Endothelial cell of umbilical vein (primary cell): ENCODE measurements around the gene FUBP3. TPM values are rescaled to one million over a fixed set of nuclear protein-coding genes. Genes with fewer than 3 reads are reported as not detected.

Experiments used
- BruUV-seq: library from RNA; stranded (reverse); fragments of 400-500 nt; replicated peaks from 2 replicates; lab custom pipeline; 2021; lab: Mats Ljungman, UMichigan
- CTCF ChIA-PET: fragments of 300-600, 350-600 bp; sonication (Branson Sonifier 250); formaldehyde crosslinking; loops from one replicate; lab custom pipeline; 2021; ENCODE audit warnings: antibody characterized with exemption, inconsistent platforms; lab: Charles Lee
- POLR2A ChIA-PET: fragments of 300-600, 350-600 bp; sonication (Branson Sonifier 250); formaldehyde crosslinking; loops from one replicate; lab custom pipeline; 2021; ENCODE audit warnings: antibody characterized with exemption, inconsistent platforms; lab: Charles Lee
- DNase-seq: peaks from one replicate; pipeline ENCODE4 v3.0.0-alpha.2; 2011; ENCODE audit warnings: low read depth, low spot score
- FAIRE-seq: peaks from 2 replicates; lab custom pipeline; 2011; peaks lifted over from hg19 to GRCh38; lab: Jason Lieb, UNC
- H2AFZ ChIP-seq: 2 replicates; pipeline ENCODE4 v1.6.0; 2012; ENCODE audit warnings: low read depth, low read length, control low read depth, inconsistent platforms
- H3K27ac ChIP-seq: 2 replicates; pipeline ENCODE4 v1.5.1; 2011; ENCODE audit warnings: low read depth, mild to moderate bottlenecking, control low read depth, low read length, moderate library complexity; ENCODE audit not compliant: insufficient read depth
- H3K27me3 ChIP-seq, 2 experiments: 2 replicates each; pipeline versions ENCODE4 v1.6.0 to v1.6.1; 2011; ENCODE audit warnings: low read length in 2 of 2, mixed read lengths in 1 of 2; ENCODE audit not compliant: control insufficient read depth in 2 of 2, insufficient read depth in 2 of 2
- H3K36me3 ChIP-seq, 2 experiments: 2 replicates in 1 of 2; 3 replicates in 1 of 2; pipeline ENCODE4 v1.5.1; 2011; ENCODE audit warnings: low read length in 2 of 2, mild to moderate bottlenecking in 1 of 2, moderate library complexity in 1 of 2; ENCODE audit not compliant: control insufficient read depth in 2 of 2, insufficient read depth in 2 of 2; ENCODE audit errors: extremely low read depth in 1 of 2
- H3K4me1 ChIP-seq: 3 replicates; pipeline ENCODE4 v1.5.1; 2011; ENCODE audit warnings: mild to moderate bottlenecking, low read length; ENCODE audit not compliant: control insufficient read depth, insufficient read depth; ENCODE audit errors: extremely low read depth
- H3K4me2 ChIP-seq: 2 replicates; pipeline ENCODE4 v1.6.1; 2011; ENCODE audit warnings: low read length, control low read depth, mixed read lengths; ENCODE audit not compliant: insufficient read depth
- H3K4me3 ChIP-seq, 3 experiments: fragments of 200-600 bp in 1 of 3; sonication (generic), shearing (Covaris generic) in 1 of 3; replicated peaks in 1 of 3; 2 replicates each; pipeline ENCODE4 v1.5.1; 2011 to 2016; ENCODE audit warnings: control low read depth in 3 of 3, low read length in 3 of 3, mild to moderate bottlenecking in 2 of 3, inconsistent platforms in 1 of 3, low read depth in 1 of 3, moderate library complexity in 1 of 3; ENCODE audit not compliant: insufficient read depth in 1 of 3
- H3K79me2 ChIP-seq: 2 replicates; pipeline ENCODE4 v1.6.0; 2012; ENCODE audit warnings: low read length, inconsistent platforms; ENCODE audit not compliant: control insufficient read depth, insufficient read depth
- H3K9ac ChIP-seq: replicated peaks from 2 replicates; pipeline ENCODE3; 2011; ENCODE audit warnings: low read length, control low read depth; ENCODE audit not compliant: insufficient read depth; ENCODE audit errors: extremely low read depth
- H3K9me1 ChIP-seq: replicated peaks from 3 replicates; pipeline ENCODE4 v1.6.0; 2011; ENCODE audit warnings: mild to moderate bottlenecking, low read length; ENCODE audit not compliant: control insufficient read depth, insufficient read depth; ENCODE audit errors: extremely low read depth
- H3K9me3 ChIP-seq: replicated peaks from 2 replicates; pipeline ENCODE4 v1.5.1; 2012; ENCODE audit warnings: low read length, inconsistent platforms; ENCODE audit not compliant: control insufficient read depth, insufficient read depth
- H4K20me1 ChIP-seq: replicated peaks from 2 replicates; pipeline ENCODE3; 2011; ENCODE audit warnings: mild to moderate bottlenecking, low read length; ENCODE audit not compliant: control insufficient read depth, insufficient read depth; ENCODE audit errors: extremely low read depth
- EZH2 ChIP-seq: IDR thresholded peaks from 2 replicates; pipeline ENCODE4 v1.6.1; 2012; ENCODE audit warnings: borderline replicate concordance, low read depth, mild to moderate bottlenecking, moderate library complexity, low read length, inconsistent platforms; ENCODE audit not compliant: severe bottlenecking
- FOS ChIP-seq: IDR thresholded peaks from 2 replicates; pipeline ENCODE4 v1.6.1; 2011; ENCODE audit warnings: mild to moderate bottlenecking, low read length, moderate library complexity, borderline replicate concordance; ENCODE audit not compliant: insufficient read depth
- GATA2 ChIP-seq: IDR thresholded peaks from 2 replicates; pipeline ENCODE4 v1.7.0; 2011; ENCODE audit warnings: low read depth, mild to moderate bottlenecking, moderate library complexity, mixed read lengths, low read length; ENCODE audit not compliant: insufficient read length, insufficient read depth
- JUN ChIP-seq: IDR thresholded peaks from 2 replicates; pipeline ENCODE4 v1.6.1; 2011; ENCODE audit warnings: borderline replicate concordance, low read depth; ENCODE audit not compliant: insufficient read length, insufficient read depth
- MAX ChIP-seq: IDR thresholded peaks from 2 replicates; pipeline ENCODE4 v1.6.1; 2011; ENCODE audit not compliant: insufficient read depth, insufficient read length
- MYC ChIP-seq: IDR thresholded peaks from one replicate; pipeline ENCODE4 v1.6.1; 2011; ENCODE audit warnings: mild to moderate bottlenecking, low read depth, low read length
- POLR2A ChIP-seq: IDR thresholded peaks from 2 replicates; pipeline ENCODE4 v1.6.1; 2012; ENCODE audit warnings: low read depth, mild to moderate bottlenecking, control low read depth, low read length
- POLR2AphosphoS5 ChIP-seq: IDR thresholded peaks from 2 replicates; pipeline ENCODE4 v1.6.1; 2012; ENCODE audit warnings: low read depth, mild to moderate bottlenecking, control low read depth, low read length, moderate library complexity; ENCODE audit not compliant: insufficient read depth
- dilution Hi-C: fragments of 300-500 bp; cut with MboI; formaldehyde crosslinking; loops from one replicate; pipeline ENCODE4 v1.15.0; 2019; ENCODE audit warnings: low sequenced_read_pairs; ENCODE audit not compliant: extremely low pct_ligation_motif_present
- intact Hi-C: fragments of 100-400 bp; cut with micrococcal nuclease; formaldehyde crosslinking; loops from one replicate; pipeline ENCODE4 v1.10.0; 2022
- polyA plus RNA-seq, 4 experiments: library from polyadenylated mRNA; depleted of rRNA in 3 of 4; stranded (reverse) in 3 of 4; unstranded in 1 of 4; fragments of >200 nt; gene quantifications; 2 replicates each; pipeline versions ENCODE4 v1.2.1 to v1.2.3, GENCODE V29; 2011 to 2012; ENCODE audit warnings: missing spikeins in 1 of 4
- total RNA-seq: library from RNA; stranded (reverse); gene quantifications from 2 replicates; pipeline ENCODE4 v1.2.3, GENCODE V29; 2021
- TF ChIP-seq, protein P1 (sequence below), 2 donors: IDR thresholded peaks; 1 replicate in 1 of 2; 2 replicates in 1 of 2; pipeline ENCODE4 v1.5.1; 2011; ENCODE audit warnings: low read length in 2 of 2, mild to moderate bottlenecking in 2 of 2, moderate library complexity in 2 of 2, control low read depth in 1 of 2, inconsistent platforms in 1 of 2, low read depth in 1 of 2; ENCODE audit not compliant: insufficient read depth in 1 of 2; ENCODE audit errors: extremely low read depth in 1 of 2

Gene FUBP3
- total and polyA plus RNA-seq, 2 donors (not counting 3 experiments of a cell fraction or from before 2014, with no cell fraction given), result 19.4 to 50.9 TPM

GRCh38 chr9:130543368-130543767, 36.0 kb upstream of the FUBP3 start:
- no peak overlapping the region for H3K4me2 ChIP-seq
- no peak for DNase-seq
- FAIRE-seq, result no peak
- dilution Hi-C loops (no loop called here), intact Hi-C loops (no loop called here)
- no peaks in the 10 kb centered on the region for H3K79me2 ChIP-seq
- H3K9me3 ChIP-seq, result no peaks in the 10 kb centered on the region
- no peak overlapping the region for H3K27ac ChIP-seq
- peaks cover under 1% of the 10 kb centered on the region for H3K4me1 ChIP-seq
- no peaks in the 10 kb centered on the region for H4K20me1 ChIP-seq
- no peak overlapping the region for H3K9ac ChIP-seq
- H3K27me3 ChIP-seq, result peaks cover 6 to 7% of the 10 kb centered on the region in 2 experiments
- ChIA-PET POLR2A (no interaction called here), CTCF (no interaction called here)
- BruUV-seq, result no TSS peak
- H2AFZ ChIP-seq, result no peak overlapping the region
- H3K36me3 ChIP-seq, result no peaks in the 10 kb centered on the region
- no peaks in the 10 kb centered on the region for H3K9me1 ChIP-seq
- no peak overlapping the region for H3K4me3 ChIP-seq
- TF ChIP-seq, protein P1, sequence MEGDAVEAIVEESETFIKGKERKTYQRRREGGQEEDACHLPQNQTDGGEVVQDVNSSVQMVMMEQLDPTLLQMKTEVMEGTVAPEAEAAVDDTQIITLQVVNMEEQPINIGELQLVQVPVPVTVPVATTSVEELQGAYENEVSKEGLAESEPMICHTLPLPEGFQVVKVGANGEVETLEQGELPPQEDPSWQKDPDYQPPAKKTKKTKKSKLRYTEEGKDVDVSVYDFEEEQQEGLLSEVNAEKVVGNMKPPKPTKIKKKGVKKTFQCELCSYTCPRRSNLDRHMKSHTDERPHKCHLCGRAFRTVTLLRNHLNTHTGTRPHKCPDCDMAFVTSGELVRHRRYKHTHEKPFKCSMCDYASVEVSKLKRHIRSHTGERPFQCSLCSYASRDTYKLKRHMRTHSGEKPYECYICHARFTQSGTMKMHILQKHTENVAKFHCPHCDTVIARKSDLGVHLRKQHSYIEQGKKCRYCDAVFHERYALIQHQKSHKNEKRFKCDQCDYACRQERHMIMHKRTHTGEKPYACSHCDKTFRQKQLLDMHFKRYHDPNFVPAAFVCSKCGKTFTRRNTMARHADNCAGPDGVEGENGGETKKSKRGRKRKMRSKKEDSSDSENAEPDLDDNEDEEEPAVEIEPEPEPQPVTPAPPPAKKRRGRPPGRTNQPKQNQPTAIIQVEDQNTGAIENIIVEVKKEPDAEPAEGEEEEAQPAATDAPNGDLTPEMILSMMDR (IDR thresholded peaks at IDR 0.05; ENCODE audit: extremely low read depth in 1 of 2, insufficient read depth in 1 of 2, low read depth in 1 of 2, low read length in 2 of 2), result no peak
- no peak for TF ChIP-seq EZH2
- TF ChIP-seq POLR2AphosphoS5, result no peak
- TF ChIP-seq GATA2, result no peak
- TF ChIP-seq POLR2A, result no peak
- no peak for TF ChIP-seq MAX
- no peak for TF ChIP-seq JUN
- no peak for TF ChIP-seq FOS
- TF ChIP-seq MYC, result no peak
